Measurements from ENCODE around the gene EPAS1. TPM values are rescaled to one million over a fixed set of nuclear protein-coding genes. Genes with fewer than 3 reads are reported as not detected.

Gene EPAS1
- total and polyA plus RNA-seq, 2 of the 13 experiments (the other 11 are each of a cell fraction or from before 2014, with no cell fraction given) = 47.1 to 182 TPM

DNA sequence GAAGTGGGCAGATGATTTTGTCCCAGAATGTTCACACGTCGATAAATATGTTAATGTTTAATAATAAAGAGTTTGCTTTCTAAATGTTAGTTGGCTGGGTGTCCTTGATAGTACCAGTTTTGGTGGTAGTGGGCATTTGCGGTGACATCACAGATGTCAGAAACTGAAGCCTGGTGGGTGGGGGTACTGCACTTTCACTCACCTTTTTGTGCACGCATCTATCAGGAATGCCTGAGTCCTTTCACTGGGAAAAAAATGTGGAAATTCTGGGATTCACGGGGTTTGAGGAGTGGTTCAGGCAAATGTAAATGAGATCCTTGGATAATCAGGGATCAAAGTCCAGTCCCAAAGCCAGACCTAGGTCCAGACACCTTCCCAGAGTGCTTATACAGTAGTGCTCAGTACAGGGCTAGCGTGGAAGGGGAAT, 3.2 kb downstream of the EPAS1 start (continued):
- TF ChIP-seq, protein P1, sequence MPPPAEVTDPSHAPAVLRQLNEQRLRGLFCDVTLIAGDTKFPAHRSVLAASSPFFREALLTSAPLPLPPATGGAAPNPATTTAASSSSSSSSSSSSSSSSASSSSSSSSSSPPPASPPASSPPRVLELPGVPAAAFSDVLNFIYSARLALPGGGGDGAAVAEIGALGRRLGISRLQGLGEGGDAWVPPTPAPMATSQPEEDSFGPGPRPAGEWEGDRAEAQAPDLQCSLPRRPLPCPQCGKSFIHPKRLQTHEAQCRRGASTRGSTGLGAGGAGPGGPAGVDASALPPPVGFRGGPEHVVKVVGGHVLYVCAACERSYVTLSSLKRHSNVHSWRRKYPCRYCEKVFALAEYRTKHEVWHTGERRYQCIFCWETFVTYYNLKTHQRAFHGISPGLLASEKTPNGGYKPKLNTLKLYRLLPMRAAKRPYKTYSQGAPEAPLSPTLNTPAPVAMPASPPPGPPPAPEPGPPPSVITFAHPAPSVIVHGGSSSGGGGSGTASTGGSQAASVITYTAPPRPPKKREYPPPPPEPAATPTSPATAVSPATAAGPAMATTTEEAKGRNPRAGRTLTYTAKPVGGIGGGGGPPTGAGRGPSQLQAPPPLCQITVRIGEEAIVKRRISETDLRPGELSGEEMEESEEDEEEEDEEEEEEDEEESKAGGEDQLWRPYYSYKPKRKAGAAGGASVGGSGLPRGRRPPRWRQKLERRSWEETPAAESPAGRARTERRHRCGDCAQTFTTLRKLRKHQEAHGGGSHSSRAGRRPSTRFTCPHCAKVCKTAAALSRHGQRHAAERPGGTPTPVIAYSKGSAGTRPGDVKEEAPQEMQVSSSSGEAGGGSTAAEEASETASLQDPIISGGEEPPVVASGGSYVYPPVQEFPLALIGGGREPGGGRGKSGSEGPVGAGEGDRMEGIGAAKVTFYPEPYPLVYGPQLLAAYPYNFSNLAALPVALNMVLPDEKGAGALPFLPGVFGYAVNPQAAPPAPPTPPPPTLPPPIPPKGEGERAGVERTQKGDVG (CRISPR knock-in tag; IDR thresholded peaks at IDR 0.05; ENCODE audit: borderline replicate concordance) = no peak
- TF ChIP-seq PTBP1 (IDR thresholded peaks at IDR 0.05; ENCODE audit: low read depth, low read length, poor library complexity, severe bottlenecking) = no peak
- TF ChIP-seq, protein P2, sequence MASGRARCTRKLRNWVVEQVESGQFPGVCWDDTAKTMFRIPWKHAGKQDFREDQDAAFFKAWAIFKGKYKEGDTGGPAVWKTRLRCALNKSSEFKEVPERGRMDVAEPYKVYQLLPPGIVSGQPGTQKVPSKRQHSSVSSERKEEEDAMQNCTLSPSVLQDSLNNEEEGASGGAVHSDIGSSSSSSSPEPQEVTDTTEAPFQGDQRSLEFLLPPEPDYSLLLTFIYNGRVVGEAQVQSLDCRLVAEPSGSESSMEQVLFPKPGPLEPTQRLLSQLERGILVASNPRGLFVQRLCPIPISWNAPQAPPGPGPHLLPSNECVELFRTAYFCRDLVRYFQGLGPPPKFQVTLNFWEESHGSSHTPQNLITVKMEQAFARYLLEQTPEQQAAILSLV (CRISPR knock-in tag; IDR thresholded peaks at IDR 0.05; ENCODE audit: borderline replicate concordance) = no peak
- TF ChIP-seq, protein P3, sequence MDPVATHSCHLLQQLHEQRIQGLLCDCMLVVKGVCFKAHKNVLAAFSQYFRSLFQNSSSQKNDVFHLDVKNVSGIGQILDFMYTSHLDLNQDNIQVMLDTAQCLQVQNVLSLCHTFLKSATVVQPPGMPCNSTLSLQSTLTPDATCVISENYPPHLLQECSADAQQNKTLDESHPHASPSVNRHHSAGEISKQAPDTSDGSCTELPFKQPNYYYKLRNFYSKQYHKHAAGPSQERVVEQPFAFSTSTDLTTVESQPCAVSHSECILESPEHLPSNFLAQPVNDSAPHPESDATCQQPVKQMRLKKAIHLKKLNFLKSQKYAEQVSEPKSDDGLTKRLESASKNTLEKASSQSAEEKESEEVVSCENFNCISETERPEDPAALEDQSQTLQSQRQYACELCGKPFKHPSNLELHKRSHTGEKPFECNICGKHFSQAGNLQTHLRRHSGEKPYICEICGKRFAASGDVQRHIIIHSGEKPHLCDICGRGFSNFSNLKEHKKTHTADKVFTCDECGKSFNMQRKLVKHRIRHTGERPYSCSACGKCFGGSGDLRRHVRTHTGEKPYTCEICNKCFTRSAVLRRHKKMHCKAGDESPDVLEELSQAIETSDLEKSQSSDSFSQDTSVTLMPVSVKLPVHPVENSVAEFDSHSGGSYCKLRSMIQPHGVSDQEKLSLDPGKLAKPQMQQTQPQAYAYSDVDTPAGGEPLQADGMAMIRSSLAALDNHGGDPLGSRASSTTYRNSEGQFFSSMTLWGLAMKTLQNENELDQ (CRISPR knock-in tag; IDR thresholded peaks at IDR 0.05; ENCODE audit: borderline replicate concordance) = no peak
- TF ChIP-seq ZNF619 (CRISPR knock-in tag; IDR thresholded peaks at IDR 0.05) = no peak
- TF ChIP-seq, protein P4, sequence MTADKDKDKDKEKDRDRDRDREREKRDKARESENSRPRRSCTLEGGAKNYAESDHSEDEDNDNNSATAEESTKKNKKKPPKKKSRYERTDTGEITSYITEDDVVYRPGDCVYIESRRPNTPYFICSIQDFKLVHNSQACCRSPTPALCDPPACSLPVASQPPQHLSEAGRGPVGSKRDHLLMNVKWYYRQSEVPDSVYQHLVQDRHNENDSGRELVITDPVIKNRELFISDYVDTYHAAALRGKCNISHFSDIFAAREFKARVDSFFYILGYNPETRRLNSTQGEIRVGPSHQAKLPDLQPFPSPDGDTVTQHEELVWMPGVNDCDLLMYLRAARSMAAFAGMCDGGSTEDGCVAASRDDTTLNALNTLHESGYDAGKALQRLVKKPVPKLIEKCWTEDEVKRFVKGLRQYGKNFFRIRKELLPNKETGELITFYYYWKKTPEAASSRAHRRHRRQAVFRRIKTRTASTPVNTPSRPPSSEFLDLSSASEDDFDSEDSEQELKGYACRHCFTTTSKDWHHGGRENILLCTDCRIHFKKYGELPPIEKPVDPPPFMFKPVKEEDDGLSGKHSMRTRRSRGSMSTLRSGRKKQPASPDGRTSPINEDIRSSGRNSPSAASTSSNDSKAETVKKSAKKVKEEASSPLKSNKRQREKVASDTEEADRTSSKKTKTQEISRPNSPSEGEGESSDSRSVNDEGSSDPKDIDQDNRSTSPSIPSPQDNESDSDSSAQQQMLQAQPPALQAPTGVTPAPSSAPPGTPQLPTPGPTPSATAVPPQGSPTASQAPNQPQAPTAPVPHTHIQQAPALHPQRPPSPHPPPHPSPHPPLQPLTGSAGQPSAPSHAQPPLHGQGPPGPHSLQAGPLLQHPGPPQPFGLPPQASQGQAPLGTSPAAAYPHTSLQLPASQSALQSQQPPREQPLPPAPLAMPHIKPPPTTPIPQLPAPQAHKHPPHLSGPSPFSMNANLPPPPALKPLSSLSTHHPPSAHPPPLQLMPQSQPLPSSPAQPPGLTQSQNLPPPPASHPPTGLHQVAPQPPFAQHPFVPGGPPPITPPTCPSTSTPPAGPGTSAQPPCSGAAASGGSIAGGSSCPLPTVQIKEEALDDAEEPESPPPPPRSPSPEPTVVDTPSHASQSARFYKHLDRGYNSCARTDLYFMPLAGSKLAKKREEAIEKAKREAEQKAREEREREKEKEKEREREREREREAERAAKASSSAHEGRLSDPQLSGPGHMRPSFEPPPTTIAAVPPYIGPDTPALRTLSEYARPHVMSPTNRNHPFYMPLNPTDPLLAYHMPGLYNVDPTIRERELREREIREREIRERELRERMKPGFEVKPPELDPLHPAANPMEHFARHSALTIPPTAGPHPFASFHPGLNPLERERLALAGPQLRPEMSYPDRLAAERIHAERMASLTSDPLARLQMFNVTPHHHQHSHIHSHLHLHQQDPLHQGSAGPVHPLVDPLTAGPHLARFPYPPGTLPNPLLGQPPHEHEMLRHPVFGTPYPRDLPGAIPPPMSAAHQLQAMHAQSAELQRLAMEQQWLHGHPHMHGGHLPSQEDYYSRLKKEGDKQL (CRISPR knock-in tag; IDR thresholded peaks at IDR 0.05; ENCODE audit: low read depth) = no peak
- TF ChIP-seq CBX2 (IDR thresholded peaks at IDR 0.05; ENCODE audit: low read depth, low read length) = no peak
- TF ChIP-seq CBX2 (CRISPR knock-in tag; IDR thresholded peaks at IDR 0.05; ENCODE audit: low read depth) = no peak
- no peak for TF ChIP-seq ZNF780A (CRISPR knock-in tag; IDR thresholded peaks at IDR 0.05)
- TF ChIP-seq ZNF816 (CRISPR knock-in tag; IDR thresholded peaks at IDR 0.05; ENCODE audit: borderline replicate concordance) = peak; percentile 54; the same call in 1 of the 2 replicates
- no peak for TF ChIP-seq MAZ (IDR thresholded peaks at IDR 0.05; ENCODE audit: borderline replicate concordance, low read depth, low read length)
- no peak for TF ChIP-seq MAZ (CRISPR knock-in tag; IDR thresholded peaks at IDR 0.05; ENCODE audit: low read depth)
- TF ChIP-seq HDAC2 (CRISPR knock-in tag; IDR thresholded peaks at IDR 0.05) = no peak
- TF ChIP-seq KAT8 (CRISPR knock-in tag; IDR thresholded peaks at IDR 0.05) = no peak
- TF ChIP-seq ZNF331 (CRISPR knock-in tag; IDR thresholded peaks at IDR 0.05) = peak; percentile 25; the same call in 1 of the 2 replicates
- TF ChIP-seq ZNF7 (CRISPR knock-in tag; IDR thresholded peaks at IDR 0.05) = no peak
- no peak for TF ChIP-seq STAG1 (CRISPR knock-in tag; IDR thresholded peaks at IDR 0.05)
- TF ChIP-seq, protein P5, sequence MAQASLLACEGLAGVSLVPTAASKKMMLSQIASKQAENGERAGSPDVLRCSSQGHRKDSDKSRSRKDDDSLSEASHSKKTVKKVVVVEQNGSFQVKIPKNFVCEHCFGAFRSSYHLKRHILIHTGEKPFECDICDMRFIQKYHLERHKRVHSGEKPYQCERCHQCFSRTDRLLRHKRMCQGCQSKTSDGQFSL (CRISPR knock-in tag; IDR thresholded peaks at IDR 0.05) = no peak
